ENCODE results near the gene LPP. TPM values are rescaled to one million over a fixed set of nuclear protein-coding genes. Genes with fewer than 3 reads are reported as not detected.

LPP gene
- total RNA-seq, 1 donor from 2014 or later = 1,791 TPM

- TF ChIP-seq CTCF (IDR thresholded peaks at IDR 0.05) = no peak
- H3K4me1 ChIP-seq = peaks cover 17 to 60% of the 10 kb centered on the region in 2 donors
- DNase-seq (ENCODE audit: low spot score in 2 of 2) = no peak
Measured at GRCh38 chr3:188207941-188208515, 54.1 kb downstream of the LPP start.

GRCh38 chr3:188208516-188208981 is 54.6 kb downstream of the LPP start:
- H3K27me3 ChIP-seq = no peaks in the 10 kb centered on the region
- TF ChIP-seq CTCF (IDR thresholded peaks at IDR 0.05) = no peak
- H3K27ac ChIP-seq = peak overlapping the region; percentile 92 to 96
- no peak for DNase-seq (ENCODE audit: low spot score in 2 of 2)
- no peaks in the 10 kb centered on the region for H3K36me3 ChIP-seq
- H3K9me3 ChIP-seq = no peaks in the 10 kb centered on the region
- intact Hi-C loops (cut with DNase I) = loop anchor here (2.0 kb wide), 1 partner anchor 28 kb away; no protein-coding TSS in a partner anchor
- H3K4me1 ChIP-seq = peaks cover 17 to 59% of the 10 kb centered on the region in 2 donors
- H3K4me3 ChIP-seq = peak overlapping the region in 1 of 2 donors; percentile 2

More at GRCh38 chr3:188207941-188208515, 54.1 kb downstream of the LPP start:
- Histone ChIP-seq H3K36me3 (no peaks in the 10 kb centered on the region), H3K27ac (peak overlapping the region; percentile 92 to 96), H3K4me3 (peak overlapping the region in 1 of 2 donors; percentile 2), H3K27me3 (no peaks in the 10 kb centered on the region), H3K9me3 (no peaks in the 10 kb centered on the region)
- intact Hi-C loops (cut with DNase I) = loop anchor here (2.0 kb wide), 1 partner anchor 27 kb away; no protein-coding TSS in a partner anchor

GRCh38 chr3:188209034-188209433 is 55.1 kb downstream of the LPP start:
- peaks cover 17 to 54% of the 10 kb centered on the region in 2 donors for H3K4me1 ChIP-seq
- peak overlapping the region; percentile 92 to 96 for H3K27ac ChIP-seq
- no peak overlapping the region for H3K4me3 ChIP-seq
- TF ChIP-seq CTCF (IDR thresholded peaks at IDR 0.05) = no peak
- intact Hi-C loops (cut with DNase I) = loop anchor here (2.0 kb wide), 1 partner anchor 28 kb away; no protein-coding TSS in a partner anchor
- H3K9me3 ChIP-seq = no peaks in the 10 kb centered on the region
- no peaks in the 10 kb centered on the region for H3K36me3 ChIP-seq
- no peaks in the 10 kb centered on the region for H3K27me3 ChIP-seq
- DNase-seq (ENCODE audit: low spot score in 2 of 2) = no peak

GRCh38 chr3:188209740-188210139 is 55.8 kb downstream of the LPP start:
- H3K36me3 ChIP-seq = no peaks in the 10 kb centered on the region
- peak overlapping the region; percentile 92 to 96 for H3K27ac ChIP-seq
- H3K27me3 ChIP-seq = no peaks in the 10 kb centered on the region
- no peak overlapping the region for H3K4me3 ChIP-seq
- intact Hi-C loops (cut with DNase I) = loop anchor here (2.0 to 5.0 kb wide), 3 partner anchors 29 to 738 kb away; no protein-coding TSS in a partner anchor
- H3K4me1 ChIP-seq = peaks cover 17 to 49% of the 10 kb centered on the region in 2 donors
- no peaks in the 10 kb centered on the region for H3K9me3 ChIP-seq
- no peak for TF ChIP-seq CTCF (IDR thresholded peaks at IDR 0.05)
- no peak for DNase-seq (ENCODE audit: low spot score in 2 of 2)

GRCh38 chr3:188211476-188211875 is 57.5 kb downstream of the LPP start:
- H3K4me1 ChIP-seq = peaks cover 17 to 41% of the 10 kb centered on the region in 2 donors
- TF ChIP-seq CTCF (IDR thresholded peaks at IDR 0.05) = no peak

More at GRCh38 chr3:188211476-188211875, 57.5 kb downstream of the LPP start:
- Histone ChIP-seq H3K9me3 (no peaks in the 10 kb centered on the region), H3K27me3 (no peaks in the 10 kb centered on the region), H3K36me3 (peaks cover 2 to 4% of the 10 kb centered on the region in 2 donors), H3K27ac (peak overlapping the region; percentile 92 to 96), H3K4me3 (peak overlapping the region in 1 of 2 donors; percentile 63)
- DNase-seq (ENCODE audit: low spot score in 2 of 2) = peak in 1 of 2 donors; percentile 80
- intact Hi-C loops (cut with DNase I) = loop anchor here (5.0 kb wide), 2 partner anchors 159 to 736 kb away; no protein-coding TSS in a partner anchor
